ENCODE data around the gene ZNF841.
"Not testable (repeated sequence)": the region's sequence is repeated elsewhere in the genome, so short reads cannot be mapped to it uniquely, and the experiment has no call there.

The ZNF841 gene

GRCh38 chr19:52095172-52096014 is at the start of gene ZNF841:
ZNF841 (minus strand) TSS chr19:52095765; CDS start chr19:52084801, 10,964 bp downstream.
- DNase-seq: peak; percentile 89

GRCh38 chr19:52142001-52142595 is 46.5 kb upstream of the ZNF841 start:
- no peak for DNase-seq

GRCh38 chr19:52141203-52141602 is 45.6 kb upstream of the ZNF841 start:
- DNase-seq: no peak

GRCh38 chr19:52140032-52140710 is 44.6 kb upstream of the ZNF841 start:
- no peak for DNase-seq

- DNase-seq: peak; percentile 95
These were observed 43.9 kb upstream of the ZNF841 start, which contains the start of gene ZNF616 for GRCh38 chr19:52139252-52140031. ZNF616 (minus strand) TSS chr19:52139938; CDS start chr19:52130512, 9,426 bp downstream.

- no peak for DNase-seq
These were observed 43.4 kb upstream of the ZNF841 start for GRCh38 chr19:52138983-52139251.

GRCh38 chr19:52138278-52138982 is 42.9 kb upstream of the ZNF841 start:
- no peak for DNase-seq

- no peak for DNase-seq
These were observed 24.7 kb upstream of the ZNF841 start for GRCh38 chr19:52120286-52120685.

GRCh38 chr19:52115526-52116053 is 20.0 kb upstream of the ZNF841 start:
- DNase-seq: no peak

GRCh38 chr19:52114691-52115090 is 19.1 kb upstream of the ZNF841 start:
- DNase-seq: no peak

- no peak for DNase-seq
These were observed 17.1 kb upstream of the ZNF841 start for GRCh38 chr19:52112624-52113023.

- DNase-seq: no peak
These were observed 15.2 kb upstream of the ZNF841 start for GRCh38 chr19:52110780-52111179.

GRCh38 chr19:52102782-52103181 is 7.2 kb upstream of the ZNF841 start:
- no peak for DNase-seq

GRCh38 chr19:52101866-52102562 is 6.4 kb upstream of the ZNF841 start:
- peak; percentile 55 for DNase-seq

GRCh38 chr19:52099497-52100138 is 4.1 kb upstream of the ZNF841 start:
- peak; percentile 11 for DNase-seq

GRCh38 chr19:52096416-52096815 is 851 bp upstream of the ZNF841 start:
- not testable (repeated sequence) for DNase-seq

- no peak for DNase-seq
These were observed 937 bp downstream of the ZNF841 start for GRCh38 chr19:52094526-52095130.

- peak; percentile 60 for DNase-seq
These were observed 9.1 kb downstream of the ZNF841 start for GRCh38 chr19:52086481-52086880.

- no peak for DNase-seq
These were observed 25.1 kb downstream of the ZNF841 start for GRCh38 chr19:52070496-52070895.

GRCh38 chr19:52069653-52070052 is 25.9 kb downstream of the ZNF841 start:
- DNase-seq: no peak

Data from inflammatory macrophage treated with lipopolysaccharide for 4 hours (primary cell).